ENCODE results near the gene STARD8. TPM values are rescaled to one million over a fixed set of nuclear protein-coding genes. Genes with fewer than 3 reads are reported as not detected.

Gene STARD8
- total RNA-seq, 2 experiments from 2014 or later = not detected

DNA sequence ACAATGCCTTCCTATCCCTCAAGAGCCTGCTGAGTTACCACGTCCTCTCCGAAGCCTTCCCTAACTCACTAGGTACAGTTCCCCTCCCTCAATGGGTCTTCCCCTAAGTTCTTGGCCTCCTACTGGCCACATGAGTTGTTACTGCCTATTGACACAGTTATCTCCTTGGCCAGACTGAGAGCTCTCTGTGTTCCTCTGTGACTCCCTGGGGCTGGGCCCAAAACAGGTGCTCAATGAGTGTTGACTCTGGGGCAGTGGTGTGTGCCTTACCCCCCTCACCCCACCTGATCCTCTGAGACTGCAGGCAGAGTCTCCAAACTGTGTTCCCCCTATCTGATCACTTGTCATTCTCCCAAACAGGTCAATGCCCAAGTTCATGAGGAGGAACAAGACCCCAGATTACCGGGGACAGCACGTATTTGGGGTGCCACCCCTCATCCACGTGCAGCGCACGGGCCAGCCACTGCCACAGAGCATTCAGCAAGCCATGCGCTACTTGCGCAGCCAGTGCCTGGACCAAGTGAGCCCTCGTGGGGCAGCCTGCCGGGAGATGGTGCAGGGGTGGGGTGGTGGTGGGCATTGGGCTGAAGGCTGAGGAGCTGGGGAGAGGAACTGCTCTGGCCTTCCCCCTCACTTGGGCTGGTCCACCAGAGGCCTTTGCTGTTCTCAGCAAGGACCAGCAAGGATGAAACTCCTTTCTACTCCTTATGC is 72.6 kb downstream of the STARD8 start:
- no peak for TF ChIP-seq EZH2phosphoT487 (IDR thresholded peaks at IDR 0.05; ENCODE audit: borderline replicate concordance, low read depth, low read length)
- TF ChIP-seq, protein P1, sequence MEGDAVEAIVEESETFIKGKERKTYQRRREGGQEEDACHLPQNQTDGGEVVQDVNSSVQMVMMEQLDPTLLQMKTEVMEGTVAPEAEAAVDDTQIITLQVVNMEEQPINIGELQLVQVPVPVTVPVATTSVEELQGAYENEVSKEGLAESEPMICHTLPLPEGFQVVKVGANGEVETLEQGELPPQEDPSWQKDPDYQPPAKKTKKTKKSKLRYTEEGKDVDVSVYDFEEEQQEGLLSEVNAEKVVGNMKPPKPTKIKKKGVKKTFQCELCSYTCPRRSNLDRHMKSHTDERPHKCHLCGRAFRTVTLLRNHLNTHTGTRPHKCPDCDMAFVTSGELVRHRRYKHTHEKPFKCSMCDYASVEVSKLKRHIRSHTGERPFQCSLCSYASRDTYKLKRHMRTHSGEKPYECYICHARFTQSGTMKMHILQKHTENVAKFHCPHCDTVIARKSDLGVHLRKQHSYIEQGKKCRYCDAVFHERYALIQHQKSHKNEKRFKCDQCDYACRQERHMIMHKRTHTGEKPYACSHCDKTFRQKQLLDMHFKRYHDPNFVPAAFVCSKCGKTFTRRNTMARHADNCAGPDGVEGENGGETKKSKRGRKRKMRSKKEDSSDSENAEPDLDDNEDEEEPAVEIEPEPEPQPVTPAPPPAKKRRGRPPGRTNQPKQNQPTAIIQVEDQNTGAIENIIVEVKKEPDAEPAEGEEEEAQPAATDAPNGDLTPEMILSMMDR (conservative IDR thresholded peaks at IDR 0.05; ENCODE audit: low read length) = no peak
- BruUV-seq (replicated peaks) = no TSS peak
- H3K4me1 ChIP-seq (ENCODE audit: insufficient read depth, low read length, poor library complexity, severe bottlenecking) = no peaks in the 10 kb centered on the region
- no peak overlapping the region for H3K4me3 ChIP-seq (ENCODE audit: low read depth, low read length, poor library complexity, severe bottlenecking)
- no peaks in the 10 kb centered on the region for H4K20me1 ChIP-seq (ENCODE audit: insufficient read depth, low read length)
- ChIA-PET POLR2A (no interaction called here), CTCF (ENCODE audit: unreplicated experiment) (no interaction called here)
- H3K9me2 ChIP-seq (ENCODE audit: insufficient read depth, low read length) = no peaks in the 10 kb centered on the region
- H2AFZ ChIP-seq (ENCODE audit: low read length) = no peak overlapping the region
- intact Hi-C loops (cut with micrococcal nuclease; ENCODE audit: unreplicated experiment) = no loop called here
- H3K79me2 ChIP-seq (ENCODE audit: insufficient read depth, low read depth, low read length) = no peaks in the 10 kb centered on the region
- H3K27ac ChIP-seq (ENCODE audit: low read depth, low read length, poor library complexity, severe bottlenecking) = no peak overlapping the region
- H3K4me2 ChIP-seq (ENCODE audit: low read length) = no peak overlapping the region
- no peaks in the 10 kb centered on the region for H3K9me3 ChIP-seq (ENCODE audit: low read length)
- no peak for DNase-seq (ENCODE audit: low spot score)
- H3K36me3 ChIP-seq (ENCODE audit: insufficient read depth, low read length) = no peaks in the 10 kb centered on the region

DNA sequence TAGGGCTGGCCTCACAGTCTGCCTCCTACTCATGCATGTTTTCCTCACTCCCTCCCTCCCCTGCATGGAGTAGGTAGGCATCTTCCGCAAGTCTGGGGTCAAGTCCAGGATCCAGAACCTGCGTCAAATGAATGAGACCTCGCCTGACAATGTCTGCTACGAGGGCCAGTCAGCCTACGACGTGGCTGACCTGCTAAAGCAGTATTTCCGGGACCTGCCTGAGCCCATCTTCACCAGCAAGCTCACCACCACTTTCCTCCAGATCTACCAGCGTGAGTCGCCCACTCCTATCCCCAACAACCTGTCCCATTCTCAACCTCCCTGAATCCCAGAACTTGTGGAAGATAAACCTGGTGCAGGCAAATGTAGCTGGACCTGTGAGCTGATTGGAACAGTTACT is 73.4 kb downstream of the STARD8 start:
- Histone ChIP-seq H3K27ac (ENCODE audit: low read depth, low read length, poor library complexity, severe bottlenecking) (no peak overlapping the region), H3K4me2 (ENCODE audit: low read length) (no peak overlapping the region), H2AFZ (ENCODE audit: low read length) (no peak overlapping the region), H3K4me1 (ENCODE audit: insufficient read depth, low read length, poor library complexity, severe bottlenecking) (no peaks in the 10 kb centered on the region), H3K9me3 (ENCODE audit: low read length) (no peaks in the 10 kb centered on the region), H3K36me3 (ENCODE audit: insufficient read depth, low read length) (no peaks in the 10 kb centered on the region), H4K20me1 (ENCODE audit: insufficient read depth, low read length) (no peaks in the 10 kb centered on the region), H3K79me2 (ENCODE audit: insufficient read depth, low read depth, low read length) (no peaks in the 10 kb centered on the region), H3K9me2 (ENCODE audit: insufficient read depth, low read length) (no peaks in the 10 kb centered on the region), H3K4me3 (ENCODE audit: low read depth, low read length, poor library complexity, severe bottlenecking) (no peak overlapping the region)
- BruUV-seq (replicated peaks) = no TSS peak
- no peak for DNase-seq (ENCODE audit: low spot score)
- ChIA-PET POLR2A (no interaction called here), CTCF (ENCODE audit: unreplicated experiment) (no interaction called here)
- TF ChIP-seq, protein P1 (conservative IDR thresholded peaks at IDR 0.05; ENCODE audit: low read length) = no peak
- TF ChIP-seq EZH2phosphoT487 (IDR thresholded peaks at IDR 0.05; ENCODE audit: borderline replicate concordance, low read depth, low read length) = no peak
- intact Hi-C loops (cut with micrococcal nuclease; ENCODE audit: unreplicated experiment) = no loop called here

DNA sequence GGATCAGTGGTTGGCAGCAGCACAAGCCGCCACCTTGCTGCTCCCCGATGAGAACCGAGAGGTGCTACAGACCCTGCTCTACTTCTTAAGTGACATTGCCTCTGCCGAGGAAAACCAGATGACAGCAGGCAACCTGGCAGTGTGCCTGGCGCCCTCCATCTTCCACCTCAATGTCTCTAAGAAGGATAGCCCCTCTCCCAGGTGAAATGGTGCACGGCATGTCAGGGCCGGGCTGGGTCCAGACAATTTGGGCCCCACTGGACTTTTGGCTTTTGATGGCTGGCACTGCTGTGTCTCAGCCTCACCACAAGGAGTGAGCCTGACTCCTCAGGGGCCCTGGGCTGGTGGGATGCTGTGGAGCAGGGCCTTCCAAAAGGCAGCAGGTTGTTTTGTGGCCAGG is 74.1 kb downstream of the STARD8 start:
- CTCF ChIA-PET (ENCODE audit: unreplicated experiment) = no interaction called here
- intact Hi-C loops (cut with micrococcal nuclease; ENCODE audit: unreplicated experiment) = no loop called here
- no peaks in the 10 kb centered on the region for H3K4me1 ChIP-seq (ENCODE audit: insufficient read depth, low read length, poor library complexity, severe bottlenecking)

More for the DNA sequence above, 74.1 kb downstream of the STARD8 start:
- no peaks in the 10 kb centered on the region for H4K20me1 ChIP-seq (ENCODE audit: insufficient read depth, low read length)
- H2AFZ ChIP-seq (ENCODE audit: low read length) = no peak overlapping the region
- DNase-seq (ENCODE audit: low spot score) = no peak
- H3K27ac ChIP-seq (ENCODE audit: low read depth, low read length, poor library complexity, severe bottlenecking) = no peak overlapping the region
- H3K4me3 ChIP-seq (ENCODE audit: low read depth, low read length, poor library complexity, severe bottlenecking) = no peak overlapping the region
- no peak overlapping the region for H3K4me2 ChIP-seq (ENCODE audit: low read length)
- no peaks in the 10 kb centered on the region for H3K9me3 ChIP-seq (ENCODE audit: low read length)
- TF ChIP-seq EZH2phosphoT487 (IDR thresholded peaks at IDR 0.05; ENCODE audit: borderline replicate concordance, low read depth, low read length) = no peak
- TF ChIP-seq, protein P1 (conservative IDR thresholded peaks at IDR 0.05; ENCODE audit: low read length) = no peak
- no peaks in the 10 kb centered on the region for H3K79me2 ChIP-seq (ENCODE audit: insufficient read depth, low read depth, low read length)
- POLR2A ChIA-PET = no interaction called here
- no peaks in the 10 kb centered on the region for H3K36me3 ChIP-seq (ENCODE audit: insufficient read depth, low read length)
- no TSS peak for BruUV-seq (replicated peaks)
- no peaks in the 10 kb centered on the region for H3K9me2 ChIP-seq (ENCODE audit: insufficient read depth, low read length)

Data from OCI-LY7 (cell line).